Calu3 (cell line): ENCODE data around the gene CTDSP1. TPM values are rescaled to one million over a fixed set of nuclear protein-coding genes. Genes with fewer than 3 reads are reported as not detected.

Experiments
- BruUV-seq: library from RNA; stranded (reverse); fragments of 400-500 nt; replicated peaks from 2 replicates; lab custom pipeline; 2021; lab: Mats Ljungman, UMichigan
- CTCF ChIA-PET: fragments of 300-600 bp; sonication (Branson Sonifier 250); formaldehyde crosslinking; loops from one replicate; lab custom pipeline; 2022; ENCODE audit warnings: antibody characterized with exemption; lab: Charles Lee
- DNase-seq: peaks from one replicate; pipeline ENCODE4 v3.0.0; 2022
- H3K27ac Mint-ChIP-seq: one replicate; pipeline ENCODE4 v1.8.0; 2022; ENCODE audit warnings: mixed read lengths; ENCODE audit not compliant: unreplicated experiment
- H3K27me3 Mint-ChIP-seq: one replicate; pipeline ENCODE4 v1.8.0; 2022; ENCODE audit warnings: mixed read lengths; ENCODE audit not compliant: unreplicated experiment
- H3K36me3 Mint-ChIP-seq: one replicate; pipeline ENCODE4 v1.8.0; 2022; ENCODE audit warnings: mild to moderate bottlenecking, moderate library complexity, mixed read lengths; ENCODE audit not compliant: insufficient read depth, unreplicated experiment
- H3K4me1 Mint-ChIP-seq: one replicate; pipeline ENCODE4 v1.8.0; 2022; ENCODE audit warnings: mild to moderate bottlenecking, low read depth, mixed read lengths; ENCODE audit not compliant: unreplicated experiment
- H3K4me3 Mint-ChIP-seq: one replicate; pipeline ENCODE4 v1.8.0; 2022; ENCODE audit warnings: mild to moderate bottlenecking, low read depth, moderate library complexity, mixed read lengths; ENCODE audit not compliant: unreplicated experiment
- H3K9me3 Mint-ChIP-seq: one replicate; pipeline ENCODE4 v1.8.0; 2022; ENCODE audit warnings: low read depth, mixed read lengths; ENCODE audit not compliant: unreplicated experiment
- CTCF ChIP-seq: fragments of 200-600 bp; IDR thresholded peaks from one replicate; pipeline ENCODE4 v1.8.0; 2022; ENCODE audit warnings: antibody characterized with exemption; ENCODE audit not compliant: unreplicated experiment
- intact Hi-C: fragments of 100-400 bp; cut with micrococcal nuclease; formaldehyde crosslinking; loops from one replicate; pipeline ENCODE4 v1.10.0; 2022; ENCODE audit not compliant: unreplicated experiment
- total RNA-seq: library from RNA; stranded (reverse); gene quantifications from 2 replicates; pipeline ENCODE4 v1.2.3, GENCODE V29; 2022

The CTDSP1 gene
- total RNA-seq, 1 experiment from 2014 or later, result 58.0 TPM

- intact Hi-C loops, result no loop called here
- H3K27ac Mint-ChIP-seq, result no peak overlapping the region
- H3K4me3 Mint-ChIP-seq, result no peak overlapping the region
- no peak for TF ChIP-seq CTCF
- DNase-seq, result no peak
- no peaks in the 10 kb centered on the region for H3K27me3 Mint-ChIP-seq
- H3K9me3 Mint-ChIP-seq, result no peaks in the 10 kb centered on the region
- no TSS peak for BruUV-seq
- H3K36me3 Mint-ChIP-seq, result peaks cover 14% of the 10 kb centered on the region
- H3K4me1 Mint-ChIP-seq, result no peaks in the 10 kb centered on the region
- CTCF ChIA-PET, result no interaction called here
These were observed 38.9 kb downstream of the CTDSP1 start for GRCh38 chr2:218438596-218438995.

- no TSS peak for BruUV-seq
- no peak for TF ChIP-seq CTCF
- H3K9me3 Mint-ChIP-seq, result no peaks in the 10 kb centered on the region
- H3K27me3 Mint-ChIP-seq, result no peaks in the 10 kb centered on the region
- intact Hi-C loops, result no loop called here
- CTCF ChIA-PET, result no interaction called here
- no peak overlapping the region for H3K27ac Mint-ChIP-seq
- peaks cover 26% of the 10 kb centered on the region for H3K4me1 Mint-ChIP-seq
- no peak overlapping the region for H3K4me3 Mint-ChIP-seq
- no peak for DNase-seq
- peaks cover 38% of the 10 kb centered on the region for H3K36me3 Mint-ChIP-seq
These were observed 45.2 kb downstream of the CTDSP1 start for GRCh38 chr2:218444692-218445357.

GRCh38 chr2:218445602-218446001 is 45.9 kb downstream of the CTDSP1 start:
- DNase-seq, result no peak
- H3K27ac Mint-ChIP-seq, result no peak overlapping the region
- peaks cover 37% of the 10 kb centered on the region for H3K36me3 Mint-ChIP-seq
- CTCF ChIA-PET, result interaction anchor here (0.6 kb wide), 1 partner anchor 13 kb away, joined by 5 read pairs; no protein-coding TSS in a partner anchor
- no peaks in the 10 kb centered on the region for H3K9me3 Mint-ChIP-seq
- no TSS peak for BruUV-seq
- intact Hi-C loops, result no loop called here
- H3K4me1 Mint-ChIP-seq, result peaks cover 33% of the 10 kb centered on the region
- no peak overlapping the region for H3K4me3 Mint-ChIP-seq
- no peak for TF ChIP-seq CTCF
- H3K27me3 Mint-ChIP-seq, result no peaks in the 10 kb centered on the region

GRCh38 chr2:218446547-218446946 is 46.9 kb downstream of the CTDSP1 start:
- peaks cover 34% of the 10 kb centered on the region for H3K4me1 Mint-ChIP-seq
- DNase-seq, result no peak
- intact Hi-C loops, result no loop called here
- H3K36me3 Mint-ChIP-seq, result peaks cover 32% of the 10 kb centered on the region
- CTCF ChIA-PET, result no interaction called here
- no peaks in the 10 kb centered on the region for H3K9me3 Mint-ChIP-seq
- no peaks in the 10 kb centered on the region for H3K27me3 Mint-ChIP-seq
- BruUV-seq, result no TSS peak
- no peak overlapping the region for H3K27ac Mint-ChIP-seq
- TF ChIP-seq CTCF, result no peak
- H3K4me3 Mint-ChIP-seq, result no peak overlapping the region
